ENCODE measurements around the gene PHF20. TPM values are rescaled to one million over a fixed set of nuclear protein-coding genes. Genes with fewer than 3 reads are reported as not detected.

PHF20 gene
- total RNA-seq, 1 experiment from 2014 or later: 65.8 TPM

DNA sequence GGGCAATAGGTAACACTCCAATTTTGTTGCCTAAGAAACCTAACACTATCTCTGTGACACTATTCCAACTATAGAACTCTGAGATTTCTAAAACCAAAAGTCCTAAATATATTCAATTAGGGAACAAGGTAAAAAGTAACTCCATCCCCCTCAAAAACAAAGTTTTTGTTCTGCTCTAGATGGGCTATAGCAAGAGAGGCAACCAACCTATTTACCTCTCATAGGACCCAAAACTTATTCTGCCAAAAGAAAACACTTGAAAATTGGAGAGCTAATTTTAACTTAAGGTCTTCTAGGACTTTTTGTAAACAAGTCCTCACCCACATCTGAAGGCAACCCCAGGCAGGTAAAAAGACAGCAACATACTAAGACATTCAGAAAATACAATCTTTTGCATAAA is 37.4 kb upstream of the PHF20 start:
- H3K4me1 Mint-ChIP-seq: peaks cover 12% of the 10 kb centered on the region
- H3K9me3 Mint-ChIP-seq: peaks cover 4% of the 10 kb centered on the region; the same call in 1 of the 2 replicates
- DNase-seq (ENCODE audit: low spot score): no peak
- ChIA-PET POLR2A (interaction anchor here (1.5 kb wide), 1 partner anchor 10 kb away, joined by 4 read pairs; no protein-coding TSS in a partner anchor), CTCF (no interaction called here)
- H3K27ac Mint-ChIP-seq: no peak overlapping the region
- peaks cover 92% of the 10 kb centered on the region for H3K36me3 Mint-ChIP-seq
- ATAC-seq: no peak
- H3K27me3 Mint-ChIP-seq (ENCODE audit: low read depth): no peaks in the 10 kb centered on the region
- TF ChIP-seq, protein P1, sequence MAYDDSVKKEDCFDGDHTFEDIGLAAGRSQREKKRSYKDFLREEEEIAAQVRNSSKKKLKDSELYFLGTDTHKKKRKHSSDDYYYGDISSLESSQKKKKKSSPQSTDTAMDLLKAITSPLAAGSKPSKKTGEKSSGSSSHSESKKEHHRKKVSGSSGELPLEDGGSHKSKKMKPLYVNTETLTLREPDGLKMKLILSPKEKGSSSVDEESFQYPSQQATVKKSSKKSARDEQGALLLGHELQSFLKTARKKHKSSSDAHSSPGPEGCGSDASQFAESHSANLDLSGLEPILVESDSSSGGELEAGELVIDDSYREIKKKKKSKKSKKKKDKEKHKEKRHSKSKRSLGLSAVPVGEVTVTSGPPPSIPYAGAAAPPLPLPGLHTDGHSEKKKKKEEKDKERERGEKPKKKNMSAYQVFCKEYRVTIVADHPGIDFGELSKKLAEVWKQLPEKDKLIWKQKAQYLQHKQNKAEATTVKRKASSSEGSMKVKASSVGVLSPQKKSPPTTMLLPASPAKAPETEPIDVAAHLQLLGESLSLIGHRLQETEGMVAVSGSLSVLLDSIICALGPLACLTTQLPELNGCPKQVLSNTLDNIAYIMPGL (CRISPR knock-in tag; IDR thresholded peaks at IDR 0.05): no peak
- TF ChIP-seq AR (CRISPR knock-in tag; IDR thresholded peaks at IDR 0.05) (no peak), EMX1 (CRISPR knock-in tag; IDR thresholded peaks at IDR 0.05) (no peak), ERG (CRISPR knock-in tag; IDR thresholded peaks at IDR 0.05) (no peak), ZNF423 (CRISPR knock-in tag; IDR thresholded peaks at IDR 0.05) (no peak), CREB1 (CRISPR knock-in tag; IDR thresholded peaks at IDR 0.05) (no peak)
- TF ChIP-seq, protein P2, sequence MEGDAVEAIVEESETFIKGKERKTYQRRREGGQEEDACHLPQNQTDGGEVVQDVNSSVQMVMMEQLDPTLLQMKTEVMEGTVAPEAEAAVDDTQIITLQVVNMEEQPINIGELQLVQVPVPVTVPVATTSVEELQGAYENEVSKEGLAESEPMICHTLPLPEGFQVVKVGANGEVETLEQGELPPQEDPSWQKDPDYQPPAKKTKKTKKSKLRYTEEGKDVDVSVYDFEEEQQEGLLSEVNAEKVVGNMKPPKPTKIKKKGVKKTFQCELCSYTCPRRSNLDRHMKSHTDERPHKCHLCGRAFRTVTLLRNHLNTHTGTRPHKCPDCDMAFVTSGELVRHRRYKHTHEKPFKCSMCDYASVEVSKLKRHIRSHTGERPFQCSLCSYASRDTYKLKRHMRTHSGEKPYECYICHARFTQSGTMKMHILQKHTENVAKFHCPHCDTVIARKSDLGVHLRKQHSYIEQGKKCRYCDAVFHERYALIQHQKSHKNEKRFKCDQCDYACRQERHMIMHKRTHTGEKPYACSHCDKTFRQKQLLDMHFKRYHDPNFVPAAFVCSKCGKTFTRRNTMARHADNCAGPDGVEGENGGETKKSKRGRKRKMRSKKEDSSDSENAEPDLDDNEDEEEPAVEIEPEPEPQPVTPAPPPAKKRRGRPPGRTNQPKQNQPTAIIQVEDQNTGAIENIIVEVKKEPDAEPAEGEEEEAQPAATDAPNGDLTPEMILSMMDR (IDR thresholded peaks at IDR 0.05): no peak
- H3K4me3 Mint-ChIP-seq: no peak overlapping the region

DNA sequence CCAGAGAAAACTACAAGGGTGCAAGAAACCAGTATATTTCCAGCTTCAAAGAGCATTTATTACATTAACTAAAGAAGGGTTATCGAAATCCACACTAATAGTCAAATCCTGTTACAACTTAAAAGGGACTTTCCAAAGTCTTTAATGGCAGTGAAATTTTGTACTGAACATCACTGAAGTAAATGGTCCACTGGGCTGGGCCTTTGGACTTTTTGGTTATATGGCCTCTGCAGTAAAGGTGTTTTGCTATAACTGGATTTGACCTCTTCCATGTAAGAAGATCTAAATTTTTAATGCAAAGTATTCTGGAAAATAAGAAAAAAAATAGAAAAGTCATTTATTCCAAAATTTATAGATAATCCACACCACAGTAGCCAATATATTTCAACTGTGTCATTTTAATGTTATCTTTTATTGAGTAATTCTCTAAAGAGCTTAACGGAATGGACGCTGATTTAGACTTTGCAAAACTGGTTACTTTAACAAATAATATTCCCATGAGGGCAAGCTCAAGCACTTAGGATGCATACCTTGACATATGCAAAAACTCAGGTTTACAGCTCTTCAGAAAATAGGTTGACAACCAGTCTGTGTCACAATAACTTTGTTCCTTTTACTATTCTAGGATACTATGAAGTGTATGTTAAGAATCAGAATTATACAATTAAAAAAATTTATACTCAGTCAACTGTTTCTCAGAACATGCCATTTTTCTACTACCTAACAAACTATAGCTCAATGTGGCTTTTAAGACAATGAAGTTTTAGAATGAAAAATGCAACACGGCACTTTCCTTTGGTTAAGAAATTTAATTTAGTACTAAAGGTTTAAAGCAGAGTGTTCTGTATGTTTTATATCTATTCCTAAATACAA is 36.8 kb upstream of the PHF20 start:
- TF ChIP-seq ATF2 (CRISPR knock-in tag; IDR thresholded peaks at IDR 0.05; ENCODE audit: borderline replicate concordance, low read depth): no peak
- H3K36me3 Mint-ChIP-seq: peaks cover 92% of the 10 kb centered on the region
- POLR2A ChIA-PET: interaction anchor here (1.0 to 1.5 kb wide), 2 partner anchors 9 to 37 kb away, joined by 3 to 4 read pairs; partner anchors contain the start of gene PHF20
- CTCF ChIA-PET: no interaction called here
- no peak overlapping the region for H3K27ac Mint-ChIP-seq
- H3K4me3 Mint-ChIP-seq: no peak overlapping the region
- DNase-seq (ENCODE audit: low spot score) (no peak), ATAC-seq (no peak)
- H3K27me3 Mint-ChIP-seq (ENCODE audit: low read depth): no peaks in the 10 kb centered on the region
- H3K9me3 Mint-ChIP-seq: peaks cover 4% of the 10 kb centered on the region; the same call in 1 of the 2 replicates
- peaks cover 17% of the 10 kb centered on the region for H3K4me1 Mint-ChIP-seq

GRCh38 chr20:35735826-35736470 is 35.9 kb upstream of the PHF20 start:
- ATAC-seq (no peak), DNase-seq (ENCODE audit: low spot score) (no peak)
- Mint-ChIP-seq H3K27ac (no peak overlapping the region), H3K4me1 (peaks cover 22% of the 10 kb centered on the region), H3K36me3 (peaks cover 93% of the 10 kb centered on the region), H3K27me3 (ENCODE audit: low read depth) (no peaks in the 10 kb centered on the region), H3K9me3 (peaks cover 4% of the 10 kb centered on the region; the same call in 1 of the 2 replicates), H3K4me3 (no peak overlapping the region)
- TF ChIP-seq HMGA2 (CRISPR knock-in tag; IDR thresholded peaks at IDR 0.05): no peak
- TF ChIP-seq, protein P3, sequence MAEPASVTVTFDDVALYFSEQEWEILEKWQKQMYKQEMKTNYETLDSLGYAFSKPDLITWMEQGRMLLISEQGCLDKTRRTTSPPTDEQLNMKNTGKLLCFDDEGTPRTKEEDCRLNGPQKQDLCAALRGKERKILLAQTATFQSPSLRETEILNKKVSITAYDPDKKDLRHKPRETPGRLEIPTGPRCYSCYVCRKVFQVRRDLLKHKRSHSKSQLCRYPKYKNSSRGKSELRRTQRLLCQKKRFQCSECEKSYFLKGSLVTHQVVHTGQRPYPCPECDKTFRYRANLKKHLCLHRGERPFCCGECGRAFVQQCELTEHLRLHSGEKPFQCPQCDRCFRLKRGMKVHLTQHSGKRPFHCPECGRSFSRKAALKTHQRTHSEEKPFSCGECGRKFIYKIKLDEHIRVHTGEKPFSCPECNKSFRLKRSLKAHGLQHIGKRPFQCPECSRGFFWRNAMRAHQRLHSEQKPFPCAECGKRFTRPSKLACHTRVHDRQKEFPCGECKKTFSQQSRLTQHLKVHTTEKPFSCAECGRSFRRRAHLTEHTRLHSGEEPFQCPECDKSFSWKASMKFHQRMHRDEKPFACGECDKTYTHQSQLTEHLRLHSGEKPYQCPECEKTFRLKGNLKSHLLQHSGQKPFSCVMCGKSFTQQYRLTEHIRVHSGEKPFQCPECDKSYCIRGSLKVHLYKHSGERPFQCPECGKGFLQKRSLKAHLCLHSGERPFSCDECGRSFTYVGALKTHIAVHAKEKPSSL (CRISPR knock-in tag; conservative IDR thresholded peaks at IDR 0.05): peak; percentile 27; the same call in 1 of the 2 replicates
- ChIA-PET CTCF (no interaction called here), POLR2A (interaction anchor here (1.0 to 1.5 kb wide), 2 partner anchors 8 to 36 kb away, joined by 3 to 4 read pairs; partner anchors contain the start of gene PHF20)
